ENCODE data around the gene ADCY1. TPM values are rescaled to one million over a fixed set of nuclear protein-coding genes. Genes with fewer than 3 reads are reported as not detected.

ADCY1 gene
- polyA plus RNA-seq, 1 donor (not counting 4 experiments of a cell fraction or from before 2014, with no cell fraction given), result 0.54 TPM

- Histone ChIP-seq H3K79me2 (ENCODE audit: control insufficient read depth, insufficient read depth, low read length) (no peaks in the 10 kb centered on the region), H3K27ac (ENCODE audit: control insufficient read depth, insufficient read depth, low read length) (no peak overlapping the region), H3K36me3 (ENCODE audit: control insufficient read depth in 2 of 2, extremely low read depth in 1 of 2, insufficient read depth in 2 of 2, low read length in 2 of 2) (no peaks in the 10 kb centered on the region)
These were observed 74.5 kb downstream of the ADCY1 start for GRCh38 chr7:45648671-45648995.

GRCh38 chr7:45649560-45650346, 75.6 kb downstream of the ADCY1 start:
- FAIRE-seq, result no peak

More at GRCh38 chr7:45648671-45648995, 74.5 kb downstream of the ADCY1 start:
- H4K20me1 ChIP-seq (ENCODE audit: control insufficient read depth, extremely low read depth, insufficient read depth, low read length), result no peaks in the 10 kb centered on the region
- H3K4me3 ChIP-seq (ENCODE audit: control insufficient read depth in 2 of 3, extremely low read depth in 1 of 3, insufficient read depth in 2 of 3, low read depth in 1 of 3, low read length in 3 of 3), result no peak overlapping the region
- H3K4me2 ChIP-seq (ENCODE audit: control insufficient read depth, extremely low read depth, insufficient read depth, low read depth, low read length), result no peak overlapping the region
- no peak overlapping the region for H3K9ac ChIP-seq (ENCODE audit: control insufficient read depth, extremely low read depth, insufficient read depth, low read length)
- H2AFZ ChIP-seq (ENCODE audit: control insufficient read depth, low read length), result no peak overlapping the region
- dilution Hi-C loops (cut with MboI; ENCODE audit: extremely low pct_ligation_motif_present, low sequenced_read_pairs), result no loop called here
- TF ChIP-seq CTCF (optimal IDR thresholded peaks at IDR 0.05 in 1 of 3, IDR thresholded peaks at IDR 0.05 in 1 of 3, conservative IDR thresholded peaks at IDR 0.05 in 1 of 3; ENCODE audit: extremely low read depth in 1 of 3, insufficient read depth in 2 of 3, low read length in 3 of 3), result no peak
- no peak for TF ChIP-seq EZH2 (IDR thresholded peaks at IDR 0.05; ENCODE audit: low read length)
- DNase-seq (ENCODE audit: low read depth, low spot score), result no peak
- no peak for FAIRE-seq
- no peaks in the 10 kb centered on the region for H3K4me1 ChIP-seq (ENCODE audit: control insufficient read depth, extremely low read depth, insufficient read depth, low read length)
- H3K9me3 ChIP-seq (ENCODE audit: control insufficient read depth, low read depth, low read length), result no peaks in the 10 kb centered on the region
- H3K27me3 ChIP-seq (ENCODE audit: control insufficient read depth, extremely low read depth, insufficient read depth, low read length), result no peaks in the 10 kb centered on the region
- no peaks in the 10 kb centered on the region for H3K9me1 ChIP-seq (ENCODE audit: control insufficient read depth, extremely low read depth, insufficient read depth, low read length)

More at GRCh38 chr7:45649560-45650346, 75.6 kb downstream of the ADCY1 start:
- no peaks in the 10 kb centered on the region for H3K36me3 ChIP-seq (ENCODE audit: control insufficient read depth in 2 of 2, extremely low read depth in 1 of 2, insufficient read depth in 2 of 2, low read length in 2 of 2)
- no peak overlapping the region for H2AFZ ChIP-seq (ENCODE audit: control insufficient read depth, low read length)
- dilution Hi-C loops (cut with MboI; ENCODE audit: extremely low pct_ligation_motif_present, low sequenced_read_pairs), result no loop called here
- H3K4me1 ChIP-seq (ENCODE audit: control insufficient read depth, extremely low read depth, insufficient read depth, low read length), result no peaks in the 10 kb centered on the region
- H3K79me2 ChIP-seq (ENCODE audit: control insufficient read depth, insufficient read depth, low read length), result no peaks in the 10 kb centered on the region
- H3K9me1 ChIP-seq (ENCODE audit: control insufficient read depth, extremely low read depth, insufficient read depth, low read length), result no peaks in the 10 kb centered on the region
- no peaks in the 10 kb centered on the region for H3K9me3 ChIP-seq (ENCODE audit: control insufficient read depth, low read depth, low read length)
- no peaks in the 10 kb centered on the region for H3K27me3 ChIP-seq (ENCODE audit: control insufficient read depth, extremely low read depth, insufficient read depth, low read length)
- no peak overlapping the region for H3K9ac ChIP-seq (ENCODE audit: control insufficient read depth, extremely low read depth, insufficient read depth, low read length)
- TF ChIP-seq EZH2 (IDR thresholded peaks at IDR 0.05; ENCODE audit: low read length), result no peak
- no peak for TF ChIP-seq CTCF (optimal IDR thresholded peaks at IDR 0.05 in 1 of 3, IDR thresholded peaks at IDR 0.05 in 1 of 3, conservative IDR thresholded peaks at IDR 0.05 in 1 of 3; ENCODE audit: extremely low read depth in 1 of 3, insufficient read depth in 2 of 3, low read length in 3 of 3)
- no peak overlapping the region for H3K4me2 ChIP-seq (ENCODE audit: control insufficient read depth, extremely low read depth, insufficient read depth, low read depth, low read length)
- no peaks in the 10 kb centered on the region for H4K20me1 ChIP-seq (ENCODE audit: control insufficient read depth, extremely low read depth, insufficient read depth, low read length)
- no peak for DNase-seq (ENCODE audit: low read depth, low spot score)
- H3K4me3 ChIP-seq (ENCODE audit: control insufficient read depth in 2 of 3, extremely low read depth in 1 of 3, insufficient read depth in 2 of 3, low read depth in 1 of 3, low read length in 3 of 3), result no peak overlapping the region
- H3K27ac ChIP-seq (ENCODE audit: control insufficient read depth, insufficient read depth, low read length), result no peak overlapping the region
